Measurements from ENCODE around the gene DIAPH3.

DIAPH3 gene

DNA sequence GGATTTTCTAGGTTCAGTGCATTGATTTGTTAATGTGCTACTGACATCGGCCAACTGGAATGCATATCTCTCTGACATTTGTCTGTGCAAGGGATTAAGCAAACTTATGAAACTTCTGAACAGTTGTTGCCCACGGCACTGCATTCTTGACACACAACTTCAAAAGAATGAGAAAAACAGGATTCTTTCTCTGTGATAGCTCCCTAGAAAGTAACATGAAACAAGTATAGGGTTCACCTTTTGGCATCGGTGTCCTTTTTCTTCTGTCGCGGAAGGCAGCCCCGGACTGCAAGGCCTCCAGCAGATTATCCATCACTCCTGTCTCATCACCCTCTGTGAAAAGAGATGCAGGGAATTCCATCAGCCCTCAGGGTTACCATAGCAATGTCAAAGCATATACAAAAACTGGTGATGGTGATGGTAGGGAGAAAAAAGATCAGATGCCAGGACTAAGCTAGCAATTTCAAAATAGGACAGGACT lies 389.2 kb downstream of the DIAPH3 start:
- no peak for DNase-seq

DNA sequence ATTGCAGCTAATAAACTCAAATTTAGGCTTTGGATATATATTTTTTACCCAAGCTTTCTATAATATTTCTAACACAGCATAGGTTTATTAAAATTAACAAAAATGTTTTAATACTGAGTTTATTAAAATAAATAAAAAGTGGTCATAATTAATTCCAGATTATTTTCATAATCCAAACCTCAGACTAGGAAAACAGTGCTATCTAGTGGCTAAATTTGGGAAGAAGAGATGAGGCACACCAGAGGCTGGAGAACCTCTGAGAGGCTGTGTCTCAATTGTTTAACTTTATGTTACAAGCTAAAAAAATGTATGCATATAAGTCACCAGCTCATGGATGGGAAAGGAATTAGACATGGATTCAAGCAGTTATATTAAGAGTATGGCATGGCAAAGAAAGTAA lies 392.5 kb downstream of the DIAPH3 start:
- DNase-seq: peak; percentile 51

DNA sequence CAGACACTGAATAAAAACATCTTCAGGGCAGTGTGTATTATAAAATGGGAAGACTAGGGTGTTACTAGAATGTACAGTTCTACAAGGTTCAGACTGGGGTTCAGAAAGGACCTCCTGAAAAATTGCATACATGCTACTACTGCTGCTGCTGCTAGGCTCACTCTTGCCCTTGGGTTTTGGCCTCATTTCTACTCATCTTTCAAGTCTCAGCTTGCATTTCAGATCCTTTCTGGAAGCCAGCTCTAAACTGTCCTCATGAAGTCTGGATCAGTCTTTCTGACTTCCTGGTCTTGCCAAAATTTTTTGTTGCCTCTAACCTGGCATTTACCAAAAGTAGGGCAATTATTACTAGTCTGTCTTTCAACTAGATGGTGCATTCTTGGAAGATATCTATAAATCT lies 393.3 kb downstream of the DIAPH3 start:
- no peak for DNase-seq

DNA sequence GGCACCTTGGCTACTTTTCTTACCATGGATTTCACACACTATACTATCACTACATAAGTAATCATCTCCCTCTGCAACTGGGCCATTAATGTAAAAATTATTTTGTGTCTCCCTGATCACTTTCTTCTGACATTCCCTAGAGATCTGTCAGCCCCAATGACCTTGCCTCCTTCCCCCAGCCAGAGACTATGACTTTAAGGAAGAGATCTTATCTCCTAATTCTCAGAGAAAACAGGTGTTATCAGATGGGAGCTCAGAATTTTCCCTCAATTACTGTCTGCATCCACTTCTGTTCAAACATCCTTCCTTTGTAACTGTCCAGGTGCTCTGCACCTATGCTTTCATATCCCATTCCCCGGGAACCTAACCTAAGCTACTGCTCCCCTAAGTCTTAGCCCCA lies 397.5 kb downstream of the DIAPH3 start:
- DNase-seq: no peak

DNA sequence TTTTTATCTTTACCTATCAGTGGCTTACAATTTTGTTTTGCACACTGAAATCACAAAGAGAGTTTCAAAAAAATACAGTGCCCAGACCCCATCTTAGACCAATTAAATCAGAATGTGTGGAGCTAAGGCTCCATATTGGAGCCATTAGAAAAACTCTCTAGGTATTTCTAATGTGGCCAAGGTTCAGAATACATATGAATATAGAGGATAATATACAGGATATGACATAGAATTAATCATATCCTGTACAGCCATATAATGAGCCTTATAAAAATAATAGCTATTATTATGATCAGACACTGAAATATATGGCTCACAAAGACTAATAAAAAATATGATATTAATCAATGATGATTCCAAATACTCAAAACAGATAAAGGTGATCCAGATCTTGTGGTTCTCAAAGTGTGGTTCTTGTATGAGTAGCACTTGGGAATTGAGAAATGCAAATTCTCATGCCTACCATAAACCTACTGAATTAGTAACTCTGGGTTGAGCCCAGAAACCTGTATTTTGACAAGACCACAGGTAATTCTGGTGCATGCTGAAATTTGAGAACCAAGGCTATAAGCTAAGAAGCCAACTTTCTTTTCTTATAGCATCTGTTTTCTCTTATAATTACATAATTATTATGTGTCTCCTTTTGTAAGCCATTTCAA lies 408.0 kb downstream of the DIAPH3 start:
- no peak for DNase-seq

DNA sequence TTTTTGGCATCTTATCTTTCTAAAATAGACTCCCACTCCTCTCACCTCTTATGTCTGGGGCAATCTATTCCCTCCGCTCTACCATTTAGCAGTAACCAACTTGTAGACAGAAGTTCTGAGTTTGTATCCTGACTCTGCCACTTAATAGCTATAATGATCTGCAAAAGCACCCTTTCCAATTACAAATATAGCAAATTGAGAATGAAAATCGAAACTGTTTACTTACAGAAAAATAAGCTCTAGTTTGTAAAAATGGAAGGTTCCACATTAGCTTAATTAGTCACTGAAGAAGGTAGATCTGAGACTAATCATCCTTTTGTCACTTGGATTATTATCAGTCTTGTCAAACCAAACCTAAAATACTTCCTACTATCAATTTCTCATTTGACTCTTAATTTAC lies 409.3 kb downstream of the DIAPH3 start:
- DNase-seq: no peak

DNA sequence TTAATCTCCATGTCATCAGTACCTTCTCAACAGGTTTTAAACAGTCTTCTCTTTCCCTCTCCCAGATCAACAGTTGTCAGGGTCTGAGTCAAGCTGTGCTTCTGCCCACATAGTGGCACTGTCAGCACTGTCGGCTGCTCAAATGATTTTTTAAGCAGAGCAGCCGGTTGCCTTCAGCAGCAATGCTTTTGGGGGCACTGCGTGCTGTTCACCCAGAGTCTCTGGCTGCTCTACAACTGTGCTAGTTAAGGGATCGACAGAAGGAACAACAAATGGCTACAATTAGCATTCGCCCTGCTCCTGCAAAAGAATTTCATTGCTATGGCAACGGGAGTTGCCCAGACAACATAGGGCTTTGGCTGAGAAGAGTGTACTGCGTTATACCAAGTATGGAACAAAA lies 412.9 kb downstream of the DIAPH3 start:
- no peak for DNase-seq

DNA sequence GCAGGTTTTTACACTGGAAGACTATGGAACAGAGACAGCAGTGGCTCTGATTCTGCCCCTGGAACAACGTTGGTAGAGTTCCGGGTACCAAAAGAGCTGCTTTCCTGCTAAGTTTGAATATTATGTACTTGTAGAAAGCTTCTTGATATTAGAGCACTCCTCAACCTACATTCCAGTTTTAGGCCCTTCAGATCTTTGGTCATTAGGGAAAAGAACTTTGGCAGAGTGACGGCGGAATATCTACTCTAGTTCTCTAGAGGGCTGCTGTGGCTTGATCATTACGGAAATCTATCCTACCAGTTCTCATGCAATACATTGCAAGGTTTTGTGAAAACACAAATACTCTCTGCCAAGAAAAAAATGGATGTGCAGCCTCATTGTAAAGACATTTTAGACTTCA lies 415.7 kb downstream of the DIAPH3 start:
- DNase-seq: no peak

DNA sequence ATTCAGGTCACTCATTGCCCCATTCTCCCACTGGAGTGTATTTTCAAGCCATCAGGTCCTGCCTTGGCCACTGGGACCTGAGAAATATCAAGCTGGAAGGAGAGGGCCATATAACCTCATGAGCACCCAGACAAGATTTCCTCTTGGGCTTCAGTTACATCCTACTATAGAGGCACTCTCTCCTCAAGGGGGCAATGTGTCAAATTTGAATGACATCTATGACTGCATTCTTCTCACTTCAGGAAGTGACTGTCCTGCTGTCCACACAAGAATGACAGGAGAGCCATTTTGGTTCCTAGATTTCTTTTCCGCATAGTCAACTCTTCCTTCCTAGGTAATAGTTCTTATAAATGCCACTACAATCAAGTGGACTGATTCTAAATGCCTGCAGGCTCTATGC lies 416.2 kb downstream of the DIAPH3 start:
- no peak for DNase-seq

DNA sequence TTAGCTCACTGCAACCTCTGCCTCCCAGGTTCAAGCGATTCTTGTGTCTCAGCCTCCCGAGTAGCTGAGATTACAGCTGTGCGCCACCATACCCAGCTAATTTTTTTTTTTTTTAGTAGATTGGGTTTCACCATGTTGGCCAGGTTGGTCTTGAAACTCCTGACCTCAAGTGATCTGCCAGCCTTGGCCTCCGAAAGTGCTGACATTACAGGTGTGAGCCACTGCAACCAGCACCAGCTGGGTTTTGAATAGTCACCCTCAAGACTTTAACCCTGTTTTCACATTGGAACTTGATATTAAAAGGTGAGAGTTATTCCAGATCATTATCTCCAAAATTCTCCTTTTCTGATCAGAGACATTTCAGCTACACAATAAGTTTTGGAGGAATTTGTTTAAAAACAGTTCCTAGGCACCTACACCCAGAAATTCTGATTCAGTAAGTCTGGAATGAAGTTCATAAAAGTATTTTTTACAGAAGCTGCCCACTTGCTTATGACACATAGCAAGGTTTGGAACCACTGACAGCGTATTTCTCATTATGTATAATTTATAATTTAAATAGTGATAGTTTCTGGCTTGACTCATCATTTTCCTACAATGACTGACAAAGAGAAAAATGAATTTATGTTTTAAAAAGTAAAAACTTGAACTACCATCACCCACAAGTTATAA lies 417.3 kb downstream of the DIAPH3 start:
- DNase-seq: no peak

DNA sequence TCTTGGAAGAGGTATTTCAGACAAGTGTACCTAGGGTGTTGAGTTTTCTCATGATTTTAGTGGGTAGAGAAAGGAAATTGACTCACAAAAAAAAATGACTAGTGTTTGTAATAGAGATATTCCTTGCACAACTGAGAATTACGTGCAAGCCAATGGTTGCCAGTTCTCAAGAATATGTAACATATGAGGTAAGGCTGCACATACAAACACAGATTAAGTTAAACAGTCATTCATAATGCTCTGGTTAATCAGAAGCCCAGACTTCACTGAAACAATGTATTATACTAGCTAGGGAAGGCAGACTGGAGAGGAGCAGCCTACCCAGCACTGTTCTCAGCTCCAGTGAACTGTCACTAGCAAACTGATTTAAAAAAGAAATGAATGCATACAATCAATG lies 418.3 kb downstream of the DIAPH3 start:
- DNase-seq: no peak

DNA sequence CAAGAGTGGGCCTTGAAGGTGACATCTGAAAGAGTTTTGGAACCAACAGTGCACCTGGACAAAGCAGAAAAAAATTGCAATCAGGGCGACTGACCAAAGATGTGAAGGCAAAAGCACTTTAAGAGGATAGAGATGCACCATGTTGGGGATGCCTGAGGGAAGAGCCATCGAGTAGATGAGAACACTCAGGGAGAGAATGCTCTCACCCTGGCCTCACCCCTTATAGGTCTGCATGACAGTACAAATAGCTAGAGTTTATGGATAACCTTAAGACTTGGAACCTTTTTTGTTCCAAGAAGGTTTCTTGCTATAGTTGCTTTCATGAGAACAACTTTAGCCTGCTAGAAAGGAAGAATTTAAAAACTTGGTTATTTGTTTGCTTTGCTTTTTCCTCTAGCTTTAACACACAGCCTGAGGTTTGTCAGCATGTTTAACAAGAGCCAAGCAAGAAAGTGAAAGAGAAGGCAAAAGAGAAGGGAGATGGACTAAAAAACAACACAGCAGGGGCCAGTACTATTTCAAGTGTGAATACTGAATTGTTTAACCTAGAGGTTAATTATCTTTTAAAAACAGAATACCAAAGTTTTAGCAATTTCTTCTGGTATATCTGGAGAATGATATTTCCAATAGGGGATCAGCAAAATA lies 418.9 kb downstream of the DIAPH3 start:
- no peak for DNase-seq

DNA sequence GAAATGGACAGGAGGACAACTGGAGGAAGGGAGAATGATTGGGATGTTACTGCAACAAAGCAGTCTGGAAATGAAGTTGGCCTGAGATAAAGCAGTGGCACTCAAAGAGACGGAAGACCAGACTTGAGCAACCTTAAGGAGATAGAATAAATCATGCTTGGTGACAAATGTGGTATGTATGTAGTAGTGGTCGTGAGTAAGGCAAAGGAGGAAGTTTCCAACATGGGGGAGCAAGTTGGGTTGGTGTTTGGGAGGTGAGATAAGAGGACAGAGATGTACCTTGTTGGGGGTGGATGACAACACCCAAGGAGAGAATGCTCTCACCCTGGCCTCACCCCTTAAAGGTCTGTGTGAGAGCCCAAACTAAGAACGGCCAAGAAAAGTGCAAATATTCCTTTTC lies 420.5 kb downstream of the DIAPH3 start:
- DNase-seq: no peak

DNA sequence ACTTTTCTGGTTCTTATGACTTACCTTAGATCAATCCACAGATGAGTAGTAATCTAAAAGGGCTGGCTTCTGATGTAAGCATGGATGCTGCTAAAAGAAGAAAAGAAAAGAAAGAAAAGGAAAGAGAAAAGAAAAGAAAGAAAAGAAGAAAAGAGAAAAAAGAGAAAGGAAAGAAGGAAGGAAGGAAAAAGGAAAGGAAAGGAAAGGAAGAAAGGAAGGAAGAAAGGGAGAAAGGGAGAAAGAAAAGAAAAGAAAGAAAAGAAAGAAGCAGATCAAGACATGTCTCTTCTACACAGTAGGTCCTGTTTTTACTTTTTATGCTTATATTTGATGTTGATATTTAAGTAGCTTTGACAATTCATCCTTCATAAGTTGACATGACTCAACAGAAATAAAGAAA lies 421.3 kb downstream of the DIAPH3 start:
- DNase-seq: no peak

DNA sequence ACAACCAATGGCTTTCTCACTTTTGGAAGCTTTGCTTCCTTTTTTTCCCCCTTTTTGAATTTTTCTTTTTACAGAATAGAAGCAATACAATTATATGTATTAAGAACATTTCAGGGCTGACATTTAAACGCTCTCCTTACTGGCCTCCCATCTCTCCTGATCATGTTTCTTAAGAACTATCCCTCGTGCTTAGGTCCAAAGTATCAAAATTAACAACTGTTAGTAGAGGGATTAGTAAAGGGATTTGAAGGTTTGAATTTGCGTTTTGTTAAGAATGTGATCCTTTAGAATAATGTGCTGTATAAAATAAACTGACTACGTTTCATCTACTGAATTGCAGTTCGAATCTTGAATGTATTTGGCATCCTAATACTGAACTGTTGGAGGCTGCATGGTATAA lies 424.8 kb downstream of the DIAPH3 start:
- DNase-seq: no peak

DNA sequence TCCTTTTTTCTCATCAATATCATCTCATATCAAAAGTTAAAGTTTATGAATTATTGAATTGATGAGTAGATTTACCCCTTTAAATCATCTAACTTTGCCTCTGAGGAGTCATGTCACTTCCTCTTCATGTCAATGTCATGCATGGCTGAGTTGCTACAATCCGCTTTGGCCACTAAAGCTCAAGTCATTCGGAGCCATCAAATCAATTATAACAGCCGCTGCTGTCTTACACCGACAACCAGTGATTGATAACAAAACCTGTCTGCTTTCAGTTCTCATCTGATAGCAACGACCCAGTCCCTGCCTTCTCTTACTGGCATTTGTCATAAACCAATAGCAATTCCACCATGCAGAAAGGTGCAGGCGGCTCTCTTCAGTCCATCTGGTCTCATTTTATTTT lies 429.3 kb downstream of the DIAPH3 start:
- no peak for DNase-seq

DNA sequence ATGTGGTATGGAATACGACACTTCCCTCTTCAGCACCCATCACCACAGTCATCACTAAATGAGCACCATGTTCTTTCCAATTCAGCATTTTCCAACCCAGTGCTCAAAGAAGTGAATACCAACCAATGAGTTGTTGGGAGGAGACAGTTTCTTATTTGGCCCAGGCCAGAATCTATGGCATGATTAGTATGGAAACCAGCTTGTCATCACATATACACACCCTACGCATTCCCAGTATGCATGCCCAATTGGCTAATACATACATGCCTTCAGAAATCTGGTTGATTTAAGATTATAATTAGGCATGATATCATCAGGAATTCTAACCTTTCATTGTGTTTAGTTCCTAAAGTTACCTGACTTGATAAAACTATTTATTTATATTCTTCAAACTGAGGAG lies 430.0 kb downstream of the DIAPH3 start:
- no peak for DNase-seq

DNA sequence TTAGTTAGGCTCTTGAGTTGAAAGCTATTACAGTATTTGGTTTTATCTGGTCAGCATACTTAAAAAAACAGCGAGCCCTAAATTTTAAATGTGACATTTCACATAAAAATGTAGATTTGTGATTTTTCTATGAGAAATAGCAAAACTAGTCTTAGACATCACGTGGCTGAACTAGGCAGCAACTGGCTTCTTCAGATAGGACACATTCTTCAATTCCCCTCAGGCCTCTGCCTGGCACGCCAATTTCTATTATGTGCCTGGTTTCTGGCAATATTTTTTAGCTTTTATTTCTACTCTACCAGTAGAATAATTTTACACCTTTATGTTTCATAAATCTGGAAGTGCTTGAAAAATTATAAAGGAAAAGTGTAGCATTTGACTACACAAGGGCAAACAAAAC lies 433.7 kb downstream of the DIAPH3 start:
- DNase-seq: no peak

DNA sequence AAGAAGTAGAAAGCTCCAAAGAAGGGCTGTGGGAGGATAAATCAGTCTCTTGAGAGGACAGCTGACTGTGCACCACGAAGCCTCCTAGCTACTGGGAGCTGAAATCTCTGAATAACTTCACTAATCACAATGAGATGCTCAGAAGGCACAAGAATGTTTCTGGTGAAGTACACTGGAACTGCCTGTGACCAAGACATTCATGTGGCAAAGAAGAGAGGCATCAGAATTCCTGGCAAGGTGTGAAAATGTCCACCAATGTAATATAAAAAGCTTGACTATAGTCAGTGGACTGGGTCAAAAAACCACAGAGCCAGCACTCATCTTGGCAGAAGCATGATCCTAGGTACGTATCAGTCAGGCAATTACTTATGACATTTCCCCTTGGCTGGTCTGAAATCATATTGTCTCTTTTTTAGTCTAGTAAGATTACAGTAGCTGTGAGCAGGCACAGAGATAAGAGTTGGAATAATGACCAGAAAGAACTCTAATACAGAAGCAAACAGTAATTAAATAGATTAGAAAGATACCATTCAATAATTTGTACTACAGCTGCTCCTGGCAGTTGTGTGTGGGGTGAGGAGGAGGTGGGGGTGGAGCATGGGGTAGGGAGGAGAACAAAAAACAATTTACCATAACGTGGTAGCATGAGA lies 434.7 kb downstream of the DIAPH3 start:
- no peak for DNase-seq

DNA sequence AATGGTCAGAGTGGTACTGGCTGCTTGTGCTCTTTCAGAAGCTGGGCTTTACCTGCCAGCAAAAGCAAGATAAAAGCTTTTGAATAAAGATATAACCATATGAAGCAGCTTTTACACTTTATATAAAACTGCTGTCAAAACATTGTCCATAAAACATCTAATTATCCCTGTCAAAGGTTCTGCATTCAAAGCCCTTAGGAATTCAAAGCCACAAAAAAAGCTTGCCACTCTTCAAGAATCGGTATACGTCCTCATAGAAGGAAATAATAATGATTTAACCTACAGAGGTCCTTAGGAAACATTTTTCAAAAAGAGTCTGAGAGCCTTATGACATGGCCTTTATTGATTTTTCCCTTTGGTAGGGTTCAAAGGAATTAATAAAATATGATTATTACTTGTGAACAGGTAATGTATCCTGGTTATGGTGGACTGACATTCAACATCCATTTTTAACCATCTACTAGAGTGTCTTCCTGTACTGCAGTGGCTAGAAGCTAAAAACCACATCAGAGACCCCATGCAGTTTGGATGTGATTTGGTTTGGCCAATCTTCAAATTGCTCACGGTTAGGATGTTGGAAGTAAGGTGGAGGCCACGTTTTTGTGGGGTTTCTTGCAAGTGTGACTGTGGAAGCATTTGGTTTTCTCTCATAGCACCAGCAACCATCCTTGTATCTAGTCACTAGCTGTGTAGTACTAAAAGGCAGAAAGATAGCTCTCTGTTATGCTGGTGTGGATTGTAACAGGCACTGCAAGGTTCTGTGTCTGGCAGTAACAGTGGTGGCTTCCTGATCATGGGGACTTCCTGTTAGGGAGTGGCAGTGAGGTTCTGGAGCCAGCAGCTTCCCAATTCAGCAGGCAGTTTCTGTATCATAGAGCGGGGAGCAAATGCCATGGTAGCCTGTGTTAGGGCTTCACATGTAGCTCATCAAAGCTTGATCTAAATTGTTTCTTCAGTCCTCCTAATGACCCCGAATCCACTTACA lies 441.5 kb downstream of the DIAPH3 start:
- no peak for DNase-seq

DNA sequence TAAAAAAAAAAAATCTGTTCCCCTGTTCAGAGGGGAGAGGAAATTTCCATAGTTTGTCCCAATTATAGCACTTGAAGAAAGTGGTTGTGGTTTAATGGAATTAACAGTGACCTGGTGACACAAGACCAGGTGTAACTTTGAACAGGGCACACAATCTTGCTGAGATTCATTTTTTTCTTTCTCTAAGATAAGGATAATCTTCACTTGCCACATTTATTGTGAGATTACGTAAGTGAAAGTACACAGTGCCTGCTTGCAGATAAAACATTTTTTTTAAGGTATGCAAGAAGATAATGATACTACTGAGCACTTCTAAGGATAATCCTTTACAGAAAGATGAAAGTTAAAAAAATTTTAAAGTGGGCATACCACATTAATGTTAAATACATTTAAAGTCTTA lies 448.1 kb downstream of the DIAPH3 start:
- no peak for DNase-seq

DNA sequence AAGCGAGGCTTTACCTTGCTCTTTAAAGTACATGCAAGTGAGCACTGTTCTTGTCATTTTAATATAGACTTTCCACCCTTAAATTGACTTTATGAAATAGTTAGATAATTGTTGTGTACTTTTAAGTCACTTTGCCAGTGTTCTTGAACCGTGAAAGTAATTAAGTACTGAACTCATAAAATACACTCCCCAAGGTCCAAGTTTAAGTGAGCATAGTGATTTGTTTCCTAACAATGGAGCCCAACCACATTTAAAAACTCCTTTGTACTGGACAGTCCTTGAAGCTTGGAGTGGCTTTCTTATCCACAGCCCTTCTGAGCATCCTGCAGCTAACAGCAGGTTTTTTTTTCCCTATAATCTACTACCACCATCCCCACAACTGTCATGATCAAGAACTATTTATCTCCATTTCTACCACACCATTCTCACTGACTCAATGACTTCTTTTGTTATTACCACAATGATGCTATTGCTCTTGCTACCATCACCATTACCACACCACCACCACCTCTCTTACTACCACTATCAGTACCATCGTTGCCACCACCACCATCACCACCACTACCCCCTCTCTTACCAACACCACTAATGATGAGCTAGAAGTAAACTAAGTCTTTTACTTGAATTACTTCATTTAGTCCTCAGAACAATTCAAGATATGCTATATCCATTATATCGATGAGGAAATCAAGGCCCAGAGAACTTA lies 452.6 kb downstream of the DIAPH3 start:
- DNase-seq: no peak

All from NCI-H1092 treated with DMSO at 0.1 percent for 48 hours (cell line).